HepG2 (cell line): Measurements from ENCODE around the gene RAB15. TPM values are rescaled to one million over a fixed set of nuclear protein-coding genes. Genes with fewer than 3 reads are reported as not detected.

Source experiments
- HNF4G ChIP-seq, 2 experiments: sonication (generic) in 1 of 2; formaldehyde crosslinking in 1 of 2; IDR thresholded peaks; 2 replicates each; pipeline versions ENCODE4 v1.4.0 to v1.6.1; 2011 to 2020; ENCODE audit warnings: borderline replicate concordance in 2 of 2, low read depth in 2 of 2, mild to moderate bottlenecking in 2 of 2, low read length in 1 of 2, missing genetic modification reagents in 1 of 2, moderate library complexity in 1 of 2
- NR2F2 ChIP-seq: IDR thresholded peaks from 2 replicates; pipeline ENCODE4 v1.6.1; 2012; ENCODE audit warnings: low read depth, inconsistent platforms, borderline replicate concordance
- SMAD1 ChIP-seq: sonication (generic); formaldehyde crosslinking; IDR thresholded peaks from 2 replicates; pipeline ENCODE4 v1.4.0; 2020; ENCODE audit warnings: missing genetic modification reagents, low read depth, mild to moderate bottlenecking, borderline replicate concordance
- SOX13 ChIP-seq, 3 experiments: fragments of 450-650 bp in 1 of 3; sonication (generic) in 1 of 3; formaldehyde crosslinking in 1 of 3; IDR thresholded peaks in 2 of 3; conservative IDR thresholded peaks in 1 of 3; 2 replicates each; pipeline versions ENCODE4 v1.5.0 to v1.6.1; 2016 to 2020; ENCODE audit warnings: antibody characterized with exemption in 1 of 3, mild to moderate bottlenecking in 1 of 3, missing compliant biosample characterization in 1 of 3, missing genetic modification reagents in 1 of 3, moderate library complexity in 1 of 3
- ZBTB7A ChIP-seq: sonication (generic); formaldehyde crosslinking; IDR thresholded peaks from 2 replicates; pipeline ENCODE4 v1.8.0; 2022; ENCODE audit warnings: mild to moderate bottlenecking, missing genetic modification reagents
- polyA plus RNA-seq, 8 experiments: library from polyadenylated mRNA; depleted of rRNA in 3 of 8; stranded (reverse) in 7 of 8; unstranded in 1 of 8; fragments of >200 nt; fragmentation: Illumina TruSeq in 4 of 8; extraction: Trizol in 4 of 8; gene quantifications; 2 replicates each; pipeline versions ENCODE4 v1.2.1 to v1.2.3, GENCODE V29; 2011 to 2016; ENCODE audit warnings: low read depth in 4 of 8, missing spikeins in 1 of 8, mixed read lengths in 1 of 8; ENCODE audit not compliant: insufficient read depth in 1 of 8
- total RNA-seq, 5 experiments: library from RNA; depleted of rRNA; stranded (reverse); fragments of >200 nt; fragmentation: Illumina TruSeq; extraction: Trizol; gene quantifications; 2 replicates each; pipeline ENCODE4 v1.2.3, GENCODE V29; 2016; ENCODE audit warnings: low read depth in 1 of 5
- TF ChIP-seq, protein P1 (sequence below): sonication (generic); formaldehyde crosslinking; IDR thresholded peaks from 2 replicates; pipeline ENCODE4 v1.4.0; 2020; ENCODE audit warnings: missing genetic modification reagents, mild to moderate bottlenecking, borderline replicate concordance
- TF ChIP-seq, protein P2 (sequence below): sonication (generic); formaldehyde crosslinking; IDR thresholded peaks from 2 replicates; pipeline ENCODE4 v1.8.0; 2022; ENCODE audit warnings: mild to moderate bottlenecking, missing genetic modification reagents, moderate library complexity
- TF ChIP-seq, protein P3 (sequence below): sonication (generic); formaldehyde crosslinking; conservative IDR thresholded peaks from 2 replicates; pipeline ENCODE4 v1.4.0; 2020; ENCODE audit warnings: missing genetic modification reagents
- TF ChIP-seq, protein P4 (sequence below): sonication (generic); formaldehyde crosslinking; conservative IDR thresholded peaks from 2 replicates; pipeline ENCODE4 v1.8.0; 2022; ENCODE audit warnings: missing genetic modification reagents
- TF ChIP-seq, protein P5 (sequence below): sonication (generic); formaldehyde crosslinking; IDR thresholded peaks from 2 replicates; pipeline ENCODE4 v1.5.0; 2020; ENCODE audit warnings: missing genetic modification reagents, mild to moderate bottlenecking, borderline replicate concordance
- TF ChIP-seq, protein P6 (sequence below): IDR thresholded peaks from 2 replicates; pipeline ENCODE4 v1.6.1; 2012; ENCODE audit warnings: low read length, improper control_type of control experiment

RAB15 gene
- total and polyA plus RNA-seq, 2 of the 13 experiments (the other 11 are each of a cell fraction or from before 2014, with no cell fraction given): 7.4 to 18.5 TPM

DNA sequence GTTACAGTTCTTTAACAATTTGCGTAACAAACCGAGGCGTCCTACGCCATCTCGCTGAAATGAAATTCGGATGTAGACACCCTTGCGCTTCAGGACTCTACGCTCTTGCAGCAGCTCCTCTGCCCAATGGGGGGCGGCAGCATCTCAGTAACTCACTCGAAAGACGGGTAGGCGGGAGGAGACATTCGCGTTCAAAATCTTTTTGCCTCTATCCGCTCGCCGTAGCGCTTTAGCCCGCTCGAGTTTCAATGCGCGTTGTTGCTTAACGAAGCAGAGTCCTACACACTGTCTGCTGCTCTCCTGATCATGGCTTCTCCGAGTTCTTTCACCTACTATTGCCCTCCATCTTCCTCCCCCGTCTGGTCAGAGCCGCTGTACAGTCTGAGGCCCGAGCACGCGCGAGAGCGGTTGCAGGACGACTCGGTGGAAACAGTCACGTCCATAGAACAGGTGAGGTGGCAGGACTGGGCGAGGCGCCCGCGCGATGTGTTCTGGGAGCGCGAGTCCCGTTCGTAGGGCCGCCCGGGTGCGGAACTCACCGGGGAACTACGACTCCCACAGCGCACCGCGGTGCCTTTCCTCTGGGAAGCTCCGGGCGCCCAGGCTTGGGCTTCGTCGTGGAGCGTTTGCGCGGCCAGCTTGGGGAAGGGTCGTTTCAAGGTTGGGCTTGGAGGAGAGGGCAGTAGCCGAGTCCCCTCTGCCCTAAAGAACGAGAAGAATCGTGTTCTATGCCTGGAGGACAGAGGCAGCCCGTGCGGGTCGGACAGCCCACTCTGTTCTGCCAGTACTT is 14.7 kb upstream of the RAB15 start, which contains the start of gene FNTB (continued):
- TF ChIP-seq, protein P1, sequence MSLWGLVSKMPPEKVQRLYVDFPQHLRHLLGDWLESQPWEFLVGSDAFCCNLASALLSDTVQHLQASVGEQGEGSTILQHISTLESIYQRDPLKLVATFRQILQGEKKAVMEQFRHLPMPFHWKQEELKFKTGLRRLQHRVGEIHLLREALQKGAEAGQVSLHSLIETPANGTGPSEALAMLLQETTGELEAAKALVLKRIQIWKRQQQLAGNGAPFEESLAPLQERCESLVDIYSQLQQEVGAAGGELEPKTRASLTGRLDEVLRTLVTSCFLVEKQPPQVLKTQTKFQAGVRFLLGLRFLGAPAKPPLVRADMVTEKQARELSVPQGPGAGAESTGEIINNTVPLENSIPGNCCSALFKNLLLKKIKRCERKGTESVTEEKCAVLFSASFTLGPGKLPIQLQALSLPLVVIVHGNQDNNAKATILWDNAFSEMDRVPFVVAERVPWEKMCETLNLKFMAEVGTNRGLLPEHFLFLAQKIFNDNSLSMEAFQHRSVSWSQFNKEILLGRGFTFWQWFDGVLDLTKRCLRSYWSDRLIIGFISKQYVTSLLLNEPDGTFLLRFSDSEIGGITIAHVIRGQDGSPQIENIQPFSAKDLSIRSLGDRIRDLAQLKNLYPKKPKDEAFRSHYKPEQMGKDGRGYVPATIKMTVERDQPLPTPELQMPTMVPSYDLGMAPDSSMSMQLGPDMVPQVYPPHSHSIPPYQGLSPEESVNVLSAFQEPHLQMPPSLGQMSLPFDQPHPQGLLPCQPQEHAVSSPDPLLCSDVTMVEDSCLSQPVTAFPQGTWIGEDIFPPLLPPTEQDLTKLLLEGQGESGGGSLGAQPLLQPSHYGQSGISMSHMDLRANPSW (CRISPR knock-in tag): peak; percentile 67; the same call in 1 of the 2 replicates
- TF ChIP-seq ZBTB7A: no peak
- TF ChIP-seq, protein P2, sequence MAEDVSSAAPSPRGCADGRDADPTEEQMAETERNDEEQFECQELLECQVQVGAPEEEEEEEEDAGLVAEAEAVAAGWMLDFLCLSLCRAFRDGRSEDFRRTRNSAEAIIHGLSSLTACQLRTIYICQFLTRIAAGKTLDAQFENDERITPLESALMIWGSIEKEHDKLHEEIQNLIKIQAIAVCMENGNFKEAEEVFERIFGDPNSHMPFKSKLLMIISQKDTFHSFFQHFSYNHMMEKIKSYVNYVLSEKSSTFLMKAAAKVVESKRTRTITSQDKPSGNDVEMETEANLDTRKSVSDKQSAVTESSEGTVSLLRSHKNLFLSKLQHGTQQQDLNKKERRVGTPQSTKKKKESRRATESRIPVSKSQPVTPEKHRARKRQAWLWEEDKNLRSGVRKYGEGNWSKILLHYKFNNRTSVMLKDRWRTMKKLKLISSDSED (CRISPR knock-in tag): no peak
- TF ChIP-seq, protein P3, sequence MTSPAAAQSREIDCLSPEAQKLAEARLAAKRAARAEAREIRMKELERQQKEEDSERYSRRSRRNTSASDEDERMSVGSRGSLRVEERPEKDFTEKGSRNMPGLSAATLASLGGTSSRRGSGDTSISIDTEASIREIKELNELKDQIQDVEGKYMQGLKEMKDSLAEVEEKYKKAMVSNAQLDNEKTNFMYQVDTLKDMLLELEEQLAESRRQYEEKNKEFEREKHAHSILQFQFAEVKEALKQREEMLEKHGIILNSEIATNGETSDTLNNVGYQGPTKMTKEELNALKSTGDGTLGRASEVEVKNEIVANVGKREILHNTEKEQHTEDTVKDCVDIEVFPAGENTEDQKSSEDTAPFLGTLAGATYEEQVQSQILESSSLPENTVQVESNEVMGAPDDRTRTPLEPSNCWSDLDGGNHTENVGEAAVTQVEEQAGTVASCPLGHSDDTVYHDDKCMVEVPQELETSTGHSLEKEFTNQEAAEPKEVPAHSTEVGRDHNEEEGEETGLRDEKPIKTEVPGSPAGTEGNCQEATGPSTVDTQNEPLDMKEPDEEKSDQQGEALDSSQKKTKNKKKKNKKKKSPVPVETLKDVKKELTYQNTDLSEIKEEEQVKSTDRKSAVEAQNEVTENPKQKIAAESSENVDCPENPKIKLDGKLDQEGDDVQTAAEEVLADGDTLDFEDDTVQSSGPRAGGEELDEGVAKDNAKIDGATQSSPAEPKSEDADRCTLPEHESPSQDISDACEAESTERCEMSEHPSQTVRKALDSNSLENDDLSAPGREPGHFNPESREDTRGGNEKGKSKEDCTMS: no peak
- peak; percentile 16; the same call in 1 of the 2 replicates for TF ChIP-seq HNF4G (IDR thresholded peaks at IDR 0.05; ENCODE audit: borderline replicate concordance, low read depth, low read length)
- TF ChIP-seq HNF4G (CRISPR knock-in tag; IDR thresholded peaks at IDR 0.05; ENCODE audit: borderline replicate concordance, low read depth): no peak
- peak; percentile 84; the same call in 1 of the 2 replicates for TF ChIP-seq SMAD1
- no peak for TF ChIP-seq SOX13 (IDR thresholded peaks at IDR 0.05)
- TF ChIP-seq SOX13 (CRISPR knock-in tag; conservative IDR thresholded peaks at IDR 0.05 in 1 of 2, IDR thresholded peaks at IDR 0.05 in 1 of 2): peak in 1 of 2 experiments; percentile 51; a peak in 1 of 4 replicates
- TF ChIP-seq, protein P4, sequence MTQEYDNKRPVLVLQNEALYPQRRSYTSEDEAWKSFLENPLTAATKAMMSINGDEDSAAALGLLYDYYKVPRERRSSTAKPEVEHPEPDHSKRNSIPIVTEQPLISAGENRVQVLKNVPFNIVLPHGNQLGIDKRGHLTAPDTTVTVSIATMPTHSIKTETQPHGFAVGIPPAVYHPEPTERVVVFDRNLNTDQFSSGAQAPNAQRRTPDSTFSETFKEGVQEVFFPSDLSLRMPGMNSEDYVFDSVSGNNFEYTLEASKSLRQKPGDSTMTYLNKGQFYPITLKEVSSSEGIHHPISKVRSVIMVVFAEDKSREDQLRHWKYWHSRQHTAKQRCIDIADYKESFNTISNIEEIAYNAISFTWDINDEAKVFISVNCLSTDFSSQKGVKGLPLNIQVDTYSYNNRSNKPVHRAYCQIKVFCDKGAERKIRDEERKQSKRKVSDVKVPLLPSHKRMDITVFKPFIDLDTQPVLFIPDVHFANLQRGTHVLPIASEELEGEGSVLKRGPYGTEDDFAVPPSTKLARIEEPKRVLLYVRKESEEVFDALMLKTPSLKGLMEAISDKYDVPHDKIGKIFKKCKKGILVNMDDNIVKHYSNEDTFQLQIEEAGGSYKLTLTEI (CRISPR knock-in tag): no peak
- TF ChIP-seq, protein P5, sequence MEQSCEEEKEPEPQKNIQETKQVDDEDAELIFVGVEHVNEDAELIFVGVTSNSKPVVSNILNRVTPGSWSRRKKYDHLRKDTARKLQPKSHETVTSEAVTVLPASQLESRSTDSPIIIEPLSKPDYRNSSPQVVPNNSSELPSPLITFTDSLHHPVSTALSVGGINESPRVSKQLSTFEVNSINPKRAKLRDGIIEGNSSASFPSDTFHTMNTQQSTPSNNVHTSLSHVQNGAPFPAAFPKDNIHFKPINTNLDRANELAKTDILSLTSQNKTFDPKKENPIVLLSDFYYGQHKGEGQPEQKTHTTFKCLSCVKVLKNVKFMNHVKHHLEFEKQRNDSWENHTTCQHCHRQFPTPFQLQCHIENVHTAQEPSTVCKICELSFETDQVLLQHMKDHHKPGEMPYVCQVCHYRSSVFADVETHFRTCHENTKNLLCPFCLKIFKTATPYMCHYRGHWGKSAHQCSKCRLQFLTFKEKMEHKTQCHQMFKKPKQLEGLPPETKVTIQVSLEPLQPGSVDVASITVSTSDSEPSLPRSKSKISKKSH (CRISPR knock-in tag): peak; percentile 91; the same call in 1 of the 2 replicates
- TF ChIP-seq, protein P6, sequence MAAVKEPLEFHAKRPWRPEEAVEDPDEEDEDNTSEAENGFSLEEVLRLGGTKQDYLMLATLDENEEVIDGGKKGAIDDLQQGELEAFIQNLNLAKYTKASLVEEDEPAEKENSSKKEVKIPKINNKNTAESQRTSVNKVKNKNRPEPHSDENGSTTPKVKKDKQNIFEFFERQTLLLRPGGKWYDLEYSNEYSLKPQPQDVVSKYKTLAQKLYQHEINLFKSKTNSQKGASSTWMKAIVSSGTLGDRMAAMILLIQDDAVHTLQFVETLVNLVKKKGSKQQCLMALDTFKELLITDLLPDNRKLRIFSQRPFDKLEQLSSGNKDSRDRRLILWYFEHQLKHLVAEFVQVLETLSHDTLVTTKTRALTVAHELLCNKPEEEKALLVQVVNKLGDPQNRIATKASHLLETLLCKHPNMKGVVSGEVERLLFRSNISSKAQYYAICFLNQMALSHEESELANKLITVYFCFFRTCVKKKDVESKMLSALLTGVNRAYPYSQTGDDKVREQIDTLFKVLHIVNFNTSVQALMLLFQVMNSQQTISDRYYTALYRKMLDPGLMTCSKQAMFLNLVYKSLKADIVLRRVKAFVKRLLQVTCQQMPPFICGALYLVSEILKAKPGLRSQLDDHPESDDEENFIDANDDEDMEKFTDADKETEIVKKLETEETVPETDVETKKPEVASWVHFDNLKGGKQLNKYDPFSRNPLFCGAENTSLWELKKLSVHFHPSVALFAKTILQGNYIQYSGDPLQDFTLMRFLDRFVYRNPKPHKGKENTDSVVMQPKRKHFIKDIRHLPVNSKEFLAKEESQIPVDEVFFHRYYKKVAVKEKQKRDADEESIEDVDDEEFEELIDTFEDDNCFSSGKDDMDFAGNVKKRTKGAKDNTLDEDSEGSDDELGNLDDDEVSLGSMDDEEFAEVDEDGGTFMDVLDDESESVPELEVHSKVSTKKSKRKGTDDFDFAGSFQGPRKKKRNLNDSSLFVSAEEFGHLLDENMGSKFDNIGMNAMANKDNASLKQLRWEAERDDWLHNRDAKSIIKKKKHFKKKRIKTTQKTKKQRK: no peak
- TF ChIP-seq NR2F2: peak; percentile 16; the same call in 1 of the 2 replicates
